CD4-positive, alpha-beta T cell treated with Interleukin-2 at 100 ng/mL for 4 hours (primary cell): ENCODE data around the gene HTRA3.
"Not testable (repeated sequence)": the region's sequence is repeated elsewhere in the genome, so short reads cannot be mapped to it uniquely, and the experiment has no call there.

Experiments
- DNase-seq: peaks from one replicate; pipeline ENCODE4 v3.0.0-alpha.2; 2020; ENCODE audit warnings: low spot score

The HTRA3 gene

DNA sequence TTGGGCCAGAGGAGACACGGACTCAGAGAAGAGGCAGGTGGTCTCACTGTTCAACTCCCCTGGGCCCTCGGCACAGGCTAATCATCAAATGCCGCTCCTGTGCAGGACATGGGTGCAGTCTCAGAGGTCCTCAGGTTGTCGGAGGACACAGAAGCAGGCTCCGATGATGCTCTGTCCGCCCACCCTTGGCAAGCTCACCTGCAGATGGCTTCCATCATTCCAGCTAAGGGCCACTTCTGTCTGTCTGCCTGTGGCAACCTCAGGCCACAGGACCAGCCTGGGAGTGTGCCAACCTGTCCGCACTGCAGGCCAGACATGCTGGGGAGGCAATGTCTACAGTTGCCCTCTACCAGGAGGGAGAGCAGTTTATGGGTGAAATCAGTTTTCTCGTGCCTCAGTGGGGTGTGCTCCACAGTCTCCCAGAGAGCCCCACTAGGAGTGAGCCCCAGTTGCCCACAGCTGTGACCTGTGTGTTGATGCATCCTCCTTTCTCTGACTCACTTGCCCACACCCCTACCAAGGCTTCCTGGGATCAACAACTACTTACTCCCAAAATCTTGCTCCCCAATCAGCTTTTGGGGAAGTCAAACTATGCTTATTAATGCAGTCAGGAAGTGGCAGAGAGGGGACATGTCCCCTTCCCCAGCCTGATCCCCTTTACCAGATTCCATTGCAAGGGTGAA, 55.9 kb downstream of the HTRA3 start:
- DNase-seq, result no peak

- no peak for DNase-seq
Observed at GRCh38 chr4:8326206-8326605, 56.7 kb downstream of the HTRA3 start.

- no peak for DNase-seq
Observed at GRCh38 chr4:8328456-8328855, 58.9 kb downstream of the HTRA3 start.

DNA sequence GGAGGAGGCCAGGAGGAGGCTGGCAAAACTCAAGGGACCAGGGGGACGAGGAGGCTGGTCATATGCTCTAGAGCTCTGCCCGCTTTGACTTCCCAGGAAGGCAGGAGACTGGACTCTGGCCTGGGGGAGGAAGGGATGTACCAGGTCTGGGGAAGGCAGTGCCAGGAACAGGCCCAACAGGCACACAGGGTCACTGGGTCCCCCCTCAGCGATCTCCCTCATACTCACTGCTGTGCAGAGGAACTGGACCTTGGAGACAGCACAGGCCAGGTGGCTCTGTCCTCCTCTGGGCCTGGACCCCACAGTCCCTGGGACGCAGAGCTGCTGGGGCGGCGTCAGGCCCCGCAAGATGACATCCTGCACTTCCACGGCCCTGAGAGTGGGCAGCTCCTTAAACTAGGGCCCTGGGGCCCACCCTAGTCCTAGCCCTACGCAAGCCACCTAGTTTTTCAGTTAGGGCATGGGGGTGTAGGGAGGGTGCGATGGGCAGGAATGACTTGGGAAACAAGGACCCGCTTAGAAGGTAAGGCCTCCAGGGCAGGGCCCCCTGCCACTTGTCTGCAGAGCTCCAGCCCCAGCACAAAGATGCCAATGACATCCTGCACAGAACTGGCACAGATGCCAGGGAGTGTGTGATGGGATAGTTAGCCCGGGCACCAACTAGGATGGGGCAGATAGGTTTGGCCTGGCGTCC, 59.5 kb downstream of the HTRA3 start:
- no peak for DNase-seq

DNA sequence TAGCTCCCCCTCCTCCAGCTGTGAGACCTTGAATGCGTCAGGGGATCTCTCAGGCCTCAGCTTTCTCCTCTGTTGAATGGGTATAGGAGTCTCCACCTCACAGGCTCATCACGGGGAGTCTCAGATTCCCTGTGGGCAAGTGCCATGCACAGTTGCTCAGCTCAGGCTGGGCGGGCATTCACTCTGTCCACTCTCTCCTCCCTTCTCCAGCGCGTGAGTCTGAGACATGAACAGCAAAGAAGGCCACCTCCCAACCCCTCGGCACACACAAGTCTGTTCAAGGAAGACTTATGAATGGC, 60.0 kb downstream of the HTRA3 start:
- DNase-seq, result no peak

DNA sequence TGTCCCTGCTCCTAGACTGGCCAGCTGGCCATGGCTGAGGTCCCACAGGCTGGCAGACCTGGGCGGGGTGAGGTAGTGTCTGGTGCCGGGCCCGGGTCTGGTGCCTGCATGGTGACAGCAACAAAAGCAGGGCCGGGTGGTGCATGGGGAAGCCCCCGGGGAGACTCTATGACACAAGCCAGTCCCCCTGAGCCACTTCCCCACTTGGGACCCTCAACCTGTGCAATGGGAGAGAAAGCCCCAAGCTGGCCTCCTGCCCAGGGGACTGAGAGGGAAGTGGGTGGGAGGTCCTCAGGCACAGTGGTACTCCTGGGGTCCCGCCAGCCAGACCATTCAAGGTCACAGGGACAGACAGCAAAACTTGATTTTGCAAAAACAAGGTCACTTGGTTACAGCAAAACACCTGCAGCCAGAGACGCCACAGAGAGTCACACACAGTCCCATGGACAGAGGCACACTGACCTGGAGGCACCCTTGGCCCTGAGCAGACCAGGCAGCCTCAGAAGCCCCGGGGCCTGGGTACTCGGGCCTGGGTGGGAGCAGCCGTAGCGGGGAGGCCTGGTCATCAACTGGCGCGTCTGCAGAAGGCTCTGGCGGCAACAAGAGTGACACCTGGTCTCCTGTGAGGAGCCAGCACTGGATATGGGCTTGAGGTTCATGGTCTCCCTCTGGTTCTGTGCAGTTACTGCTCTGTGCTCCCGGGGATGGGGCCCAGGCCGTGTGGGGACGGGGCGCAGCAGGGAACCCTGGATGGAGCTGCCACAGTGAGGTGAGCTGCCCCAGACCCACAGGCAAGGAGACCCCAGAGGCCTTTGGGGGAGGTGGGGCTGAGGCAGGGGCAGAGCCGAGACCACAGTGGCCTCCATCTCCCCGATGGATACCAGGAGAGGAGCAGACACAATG, 60.6 kb downstream of the HTRA3 start:
- no peak for DNase-seq

DNA sequence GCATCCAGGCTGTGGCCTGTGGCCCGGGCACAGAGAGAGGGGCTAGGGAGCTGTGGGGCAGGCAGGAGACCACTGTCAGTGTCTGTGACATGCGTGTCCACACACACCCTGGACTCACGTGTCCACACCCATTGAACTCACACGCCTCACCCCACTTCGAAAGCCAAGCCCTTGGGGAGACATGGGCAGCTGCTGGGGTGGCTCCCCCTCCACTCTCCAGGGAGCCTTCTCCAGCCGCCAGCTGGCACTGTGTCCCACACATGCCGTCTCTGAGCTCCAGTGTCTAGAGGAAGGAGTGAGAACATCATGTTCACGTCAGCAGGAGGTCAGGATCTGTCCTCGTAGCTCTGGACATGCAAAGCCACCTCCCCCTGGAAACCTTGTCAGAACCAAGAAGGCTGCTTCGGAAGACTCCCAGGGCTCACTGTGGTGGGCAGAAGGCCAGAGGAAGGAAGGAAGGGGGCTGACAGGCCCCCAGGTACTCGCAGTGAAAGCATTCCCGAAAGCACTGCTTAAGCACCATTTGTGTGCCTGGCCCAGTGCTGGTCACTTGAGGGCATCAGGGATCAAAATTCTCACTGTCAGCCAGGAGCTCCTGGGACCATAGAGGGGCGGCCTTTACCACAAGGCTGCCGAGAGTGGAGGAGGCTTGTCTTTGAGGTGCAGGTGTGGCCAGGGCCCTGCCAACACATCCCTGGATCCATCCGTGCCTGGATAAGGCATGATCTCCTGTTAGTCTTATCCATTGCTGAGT, 61.4 kb downstream of the HTRA3 start:
- no peak for DNase-seq

GRCh38 chr4:8331575-8331955, 62.0 kb downstream of the HTRA3 start:
- no peak for DNase-seq

DNA sequence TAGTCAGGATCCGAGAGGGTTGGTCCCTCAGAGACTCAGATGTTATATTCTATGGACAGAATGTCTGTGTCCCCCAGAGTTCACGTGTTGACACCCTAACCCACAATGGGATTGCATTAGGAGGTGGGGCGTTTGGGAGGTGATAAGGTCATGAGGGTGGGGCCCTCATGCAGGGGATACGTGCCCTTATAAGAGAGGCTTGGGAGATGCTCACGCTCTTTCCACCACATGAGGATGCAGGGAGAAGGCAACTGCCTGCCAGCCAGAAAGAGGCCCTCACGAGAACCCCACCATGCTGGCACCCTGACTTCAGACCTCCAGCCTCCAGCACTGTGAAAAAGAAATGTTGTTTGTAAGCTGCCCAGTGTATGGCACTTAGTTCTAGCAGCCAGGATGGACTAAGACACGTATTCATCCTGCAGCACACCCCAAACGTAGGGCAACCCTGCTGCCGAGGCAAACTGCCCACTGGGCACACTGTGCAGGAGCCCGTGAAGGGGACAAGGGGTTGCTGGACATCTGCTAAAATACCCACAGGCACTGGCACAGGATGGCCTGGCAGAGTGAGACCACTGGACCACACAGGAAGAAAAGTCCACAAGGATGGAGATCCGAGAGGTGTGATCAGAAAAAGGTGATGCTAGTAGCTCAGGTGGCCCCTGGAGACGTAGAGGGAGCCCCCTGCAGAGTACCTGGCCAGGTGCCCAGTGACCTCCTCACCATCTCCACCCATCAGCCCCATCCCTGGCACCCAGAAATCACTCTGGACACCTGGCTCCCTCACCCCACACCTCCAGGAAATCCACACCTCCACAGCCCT, 62.7 kb downstream of the HTRA3 start:
- DNase-seq, result no peak

GRCh38 chr4:8332891-8333331, 63.4 kb downstream of the HTRA3 start:
- no peak for DNase-seq

GRCh38 chr4:8333726-8334460, 64.3 kb downstream of the HTRA3 start:
- no peak for DNase-seq

DNA sequence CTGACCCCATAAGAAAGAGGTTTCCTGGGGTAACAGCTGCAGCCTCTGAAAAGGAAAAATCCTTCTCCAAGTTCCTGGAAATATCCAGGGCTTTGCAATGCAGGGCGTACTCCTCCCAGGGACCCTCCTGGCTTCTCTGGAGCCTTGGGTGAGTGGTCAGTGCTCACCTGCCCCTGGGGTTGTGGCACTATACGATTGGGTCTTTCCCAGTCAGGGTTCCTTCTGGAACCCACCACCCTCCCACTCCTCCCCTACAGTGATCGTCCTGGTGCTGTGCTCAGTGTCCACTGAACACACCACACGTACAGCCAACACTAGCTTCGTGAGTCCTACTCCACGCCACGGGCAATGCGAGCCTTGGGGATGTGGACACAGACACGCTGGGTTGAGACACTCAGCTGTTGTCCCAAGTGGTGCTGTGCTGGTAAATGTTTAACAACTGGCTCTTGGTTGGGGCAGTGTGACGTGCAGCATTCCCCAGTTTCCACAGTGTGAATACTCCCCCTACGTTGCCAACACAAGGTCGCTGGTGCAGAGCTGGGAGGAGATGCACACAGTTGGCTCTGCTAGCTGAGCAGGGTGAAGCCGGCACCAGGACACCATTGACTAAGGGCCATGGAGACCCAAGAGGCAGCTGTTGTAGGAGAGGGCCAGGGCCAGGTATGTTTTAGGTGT, 65.4 kb downstream of the HTRA3 start:
- no peak for DNase-seq

DNA sequence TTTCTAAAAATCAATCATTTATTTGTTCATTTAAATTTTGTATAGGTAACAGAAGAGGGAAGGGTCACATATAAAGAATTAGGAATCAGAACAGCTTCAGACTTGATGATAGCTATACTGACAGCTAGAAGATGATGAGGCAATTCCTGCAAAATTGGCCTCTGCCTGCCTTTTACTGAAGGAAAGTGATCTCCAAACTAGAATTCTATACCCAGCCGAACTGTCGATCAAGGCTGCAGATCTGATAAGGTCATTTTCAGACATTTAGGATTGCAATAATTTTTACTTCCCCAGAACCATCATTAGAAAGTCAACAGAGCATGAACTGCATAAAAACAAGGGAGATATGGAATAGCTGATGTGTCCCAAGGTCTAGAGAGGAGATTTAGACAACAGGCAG, 66.3 kb downstream of the HTRA3 start:
- DNase-seq, result no peak

GRCh38 chr4:8336412-8337075, 67.0 kb downstream of the HTRA3 start:
- no peak for DNase-seq

DNA sequence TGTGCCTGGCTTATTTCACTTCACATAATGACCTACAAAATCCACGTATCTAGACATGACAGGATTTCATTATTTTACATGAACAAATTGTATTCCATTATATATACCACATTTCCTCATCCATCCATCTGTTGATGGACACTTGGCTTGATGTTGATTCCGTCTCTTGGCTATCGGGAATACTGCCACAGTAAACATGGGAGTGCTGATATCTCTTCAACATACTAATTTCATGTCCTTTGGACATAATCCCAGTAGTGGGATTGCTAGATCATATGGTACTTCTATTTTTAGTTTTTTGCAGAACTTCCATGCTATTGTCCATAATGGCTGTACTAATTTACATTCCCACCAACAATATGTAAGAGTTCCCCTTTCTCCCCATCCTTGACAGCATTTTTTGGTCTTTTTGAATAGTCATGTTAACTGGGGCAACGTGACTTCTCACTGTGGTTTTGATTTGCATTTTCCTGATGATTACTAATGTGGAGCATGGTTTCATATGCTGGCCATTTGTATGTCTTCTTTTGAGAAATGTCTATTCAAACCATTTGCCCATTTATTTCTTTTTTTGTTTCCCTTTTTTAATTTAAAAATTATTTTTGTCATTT, 68.9 kb downstream of the HTRA3 start:
- DNase-seq, result no peak

- DNase-seq, result no peak
Observed at GRCh38 chr4:8340781-8341241, 71.3 kb downstream of the HTRA3 start.

DNA sequence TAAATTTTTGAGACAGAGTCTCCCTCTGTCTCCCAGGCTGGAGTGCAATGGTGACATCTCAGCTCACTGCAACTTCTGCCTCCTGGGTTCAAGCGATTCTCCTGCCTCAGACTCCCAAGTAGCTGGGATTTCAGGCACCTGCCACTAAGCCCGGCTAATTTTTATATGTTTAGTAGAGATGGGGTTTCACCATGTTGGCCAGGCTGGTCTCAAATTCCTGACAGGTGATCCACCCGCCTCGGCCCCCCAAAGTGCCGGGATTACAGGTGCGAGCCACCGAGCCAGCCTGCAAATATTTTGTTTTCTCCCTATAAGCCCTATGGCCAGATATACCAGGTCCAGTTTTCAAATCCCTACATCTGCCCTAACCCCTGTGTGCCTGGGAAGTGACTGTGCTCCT, 71.7 kb downstream of the HTRA3 start:
- not testable (repeated sequence) for DNase-seq

- no peak for DNase-seq
Observed at GRCh38 chr4:8341691-8342090, 72.1 kb downstream of the HTRA3 start.

DNA sequence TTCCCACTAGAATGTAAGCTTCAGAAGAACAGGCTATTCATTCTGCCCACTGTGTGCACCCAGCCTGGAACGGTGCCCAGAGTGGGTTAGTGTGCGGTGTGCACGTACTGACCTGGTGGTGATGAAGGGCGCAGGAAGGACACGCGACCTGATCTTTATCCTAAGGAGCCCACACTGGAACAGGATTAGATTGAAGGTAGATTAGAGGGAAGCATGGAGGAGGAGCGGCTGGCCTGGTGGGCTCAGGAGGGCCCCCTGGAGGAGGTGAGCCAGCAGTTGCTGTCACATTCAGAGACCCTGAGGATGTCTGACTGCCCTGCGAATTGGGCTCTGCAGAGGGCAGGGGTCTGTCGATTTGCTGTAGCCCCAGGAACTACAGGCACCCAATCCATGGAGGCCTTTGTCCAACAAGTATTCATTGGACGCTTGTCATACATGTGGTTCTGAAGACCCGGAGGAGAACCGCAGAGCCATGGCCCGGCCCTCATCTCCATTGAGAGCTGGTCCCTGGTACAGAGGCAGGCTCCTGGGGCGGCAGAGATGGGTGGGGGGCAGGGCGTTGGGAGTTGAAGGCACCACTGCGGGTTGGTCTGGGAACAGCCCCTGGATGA, 73.2 kb downstream of the HTRA3 start:
- DNase-seq, result no peak
